GM18507 (cell line): ENCODE measurements around the gene RDH8.
"Not testable (repeated sequence)": the region's sequence is repeated elsewhere in the genome, so short reads cannot be mapped to it uniquely, and the experiment has no call there.

Experiments
- DNase-seq: peaks from one replicate; pipeline ENCODE4 v3.0.0; 2011; ENCODE audit warnings: low read depth; ENCODE audit not compliant: insufficient read length; ENCODE audit errors: extremely low spot score
- FAIRE-seq: peaks from 2 replicates; lab custom pipeline; 2011; peaks lifted over from hg19 to GRCh38; lab: Jason Lieb, UNC

The RDH8 gene

DNA sequence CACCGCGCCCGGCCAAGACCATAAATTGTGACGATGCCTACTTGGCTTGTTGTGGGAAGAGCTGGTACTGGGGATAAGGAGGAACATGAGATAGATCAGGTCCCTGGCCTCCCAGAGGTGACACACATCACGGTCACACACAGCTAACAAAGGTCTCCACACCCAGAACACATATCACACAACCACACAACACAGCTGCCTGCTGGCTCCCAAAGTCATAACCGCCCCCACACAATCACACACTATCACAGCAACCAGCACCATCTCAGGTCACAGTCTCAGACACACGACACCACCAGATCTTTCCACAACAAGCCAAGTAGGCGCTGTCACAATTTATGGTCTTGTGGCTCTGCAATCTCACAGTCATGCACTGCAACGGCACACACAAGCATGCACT lies 8.7 kb upstream of the RDH8 start:
- DNase-seq: no peak
- FAIRE-seq: no peak

DNA sequence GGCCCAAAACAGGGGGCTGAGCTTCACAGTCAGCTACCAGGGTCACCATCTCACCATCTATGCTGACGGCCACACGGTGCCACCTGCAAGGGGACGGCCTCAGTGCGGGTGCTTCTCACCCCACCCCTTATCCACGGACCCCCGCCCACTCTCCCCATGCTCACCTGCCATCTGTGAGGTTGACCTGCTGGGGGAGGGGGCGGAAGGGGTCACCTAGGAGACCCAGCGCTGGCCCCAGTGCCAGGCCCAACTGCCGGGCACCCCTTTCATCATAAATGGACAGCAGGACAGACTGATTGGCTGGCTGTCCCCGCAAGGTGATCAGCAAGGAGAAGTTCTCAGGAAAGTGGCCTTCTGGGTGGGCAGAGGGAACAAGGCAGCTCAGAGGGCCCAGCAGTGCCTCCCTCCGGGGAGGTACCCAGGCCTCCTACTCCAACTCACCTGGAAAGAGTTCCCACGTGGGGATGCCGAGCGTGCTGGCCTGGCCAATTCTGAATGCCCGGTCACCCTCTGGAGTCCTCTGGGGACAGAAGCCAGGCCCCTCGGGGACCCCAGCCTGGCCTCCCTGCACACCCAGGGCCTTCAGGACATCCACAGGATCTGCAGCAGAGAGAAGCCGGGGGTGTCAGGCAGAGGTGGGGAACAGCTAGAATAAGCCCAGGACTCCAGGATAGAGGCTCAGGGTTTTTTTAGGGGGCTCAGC lies 7.5 kb upstream of the RDH8 start:
- DNase-seq (no peak), FAIRE-seq (no peak)

DNA sequence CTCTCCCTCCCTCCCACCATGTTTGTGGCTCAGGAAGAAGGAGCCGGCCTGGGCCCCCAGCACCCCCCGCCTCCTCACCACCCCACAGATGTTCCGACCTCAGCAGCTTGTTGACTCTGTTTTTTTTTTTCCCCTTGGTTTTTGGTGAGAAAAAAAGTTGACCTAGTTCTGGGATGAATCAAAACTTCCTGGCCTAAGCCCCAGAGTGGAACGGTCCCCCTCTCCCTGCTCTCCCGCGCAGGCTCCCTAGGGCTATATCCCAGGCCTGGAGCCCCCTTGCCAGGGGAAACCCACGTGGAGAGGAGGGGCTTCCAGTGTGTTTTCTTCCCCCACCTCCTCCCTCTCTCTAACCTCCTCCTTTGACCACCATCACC lies 7.0 kb upstream of the RDH8 start:
- no peak for FAIRE-seq

DNA sequence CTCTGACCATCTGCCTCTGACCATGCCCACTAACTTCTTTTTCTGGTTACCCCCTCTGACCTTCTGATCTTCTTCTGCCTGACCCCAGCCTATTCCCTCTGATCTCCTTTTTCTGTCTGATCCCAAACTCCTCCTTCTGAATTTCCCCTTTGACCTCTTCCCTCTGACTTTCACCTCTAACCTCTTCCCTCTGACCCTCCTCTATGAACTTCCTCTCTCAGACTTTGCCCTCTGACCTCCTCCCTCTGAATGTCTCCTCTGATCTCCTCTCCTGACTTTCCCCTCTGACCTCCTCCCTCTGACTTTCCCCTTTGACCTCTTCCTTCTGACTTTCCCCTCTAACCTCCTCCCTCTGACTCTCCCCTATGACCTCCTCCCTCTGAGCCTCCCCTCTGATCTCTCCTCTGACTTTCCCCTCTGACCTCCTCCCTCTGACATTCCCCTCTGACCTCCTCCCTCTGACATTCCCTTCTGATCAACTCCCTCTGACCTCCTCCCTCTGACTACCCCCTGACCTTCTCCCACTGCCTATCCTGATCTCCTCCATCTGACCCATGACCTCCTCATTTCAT lies 6.4 kb upstream of the RDH8 start:
- no peak for FAIRE-seq
- no peak for DNase-seq

More for the DNA sequence above, 7.0 kb upstream of the RDH8 start:
- no peak for DNase-seq

DNA sequence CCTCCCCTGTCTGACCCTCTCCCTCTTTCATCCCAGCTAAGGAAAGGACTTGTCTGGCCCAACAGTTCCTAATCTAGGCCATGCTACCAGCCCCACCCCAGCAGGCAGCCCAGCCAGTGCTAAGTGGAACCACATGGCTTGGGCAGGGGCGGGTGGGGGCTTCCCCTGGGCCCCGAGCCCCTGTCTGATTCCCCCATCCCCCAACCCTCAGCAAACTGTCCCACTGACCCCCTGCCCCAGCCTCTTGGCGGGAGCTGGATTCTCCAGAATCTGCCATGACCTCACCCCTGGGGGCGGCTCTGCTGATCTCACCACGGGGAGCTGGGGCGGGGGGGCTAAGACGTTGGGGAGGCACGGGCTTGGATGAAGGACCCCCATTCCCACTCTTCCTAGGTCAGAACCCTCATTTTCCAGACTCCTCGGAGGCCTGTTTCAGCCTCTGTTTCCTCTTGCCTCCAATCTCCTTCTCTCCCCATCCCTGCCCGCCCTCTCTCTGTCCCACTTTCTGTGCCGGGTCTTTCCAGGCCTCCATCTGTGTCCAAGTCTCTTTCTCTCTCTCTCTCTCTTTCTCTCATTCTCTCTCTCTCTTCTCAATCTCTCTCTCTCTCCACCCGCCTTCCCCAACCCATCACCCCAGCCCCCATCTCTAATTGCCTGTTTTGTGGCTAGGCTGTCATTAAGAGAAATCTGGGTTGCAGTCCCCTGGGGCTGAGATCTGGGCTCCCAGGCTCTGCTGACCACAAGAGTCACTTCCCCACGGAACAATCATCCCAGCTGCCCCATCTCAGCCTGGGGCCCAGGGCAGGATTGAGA lies 5.7 kb upstream of the RDH8 start:
- DNase-seq (no peak), FAIRE-seq (no peak)

DNA sequence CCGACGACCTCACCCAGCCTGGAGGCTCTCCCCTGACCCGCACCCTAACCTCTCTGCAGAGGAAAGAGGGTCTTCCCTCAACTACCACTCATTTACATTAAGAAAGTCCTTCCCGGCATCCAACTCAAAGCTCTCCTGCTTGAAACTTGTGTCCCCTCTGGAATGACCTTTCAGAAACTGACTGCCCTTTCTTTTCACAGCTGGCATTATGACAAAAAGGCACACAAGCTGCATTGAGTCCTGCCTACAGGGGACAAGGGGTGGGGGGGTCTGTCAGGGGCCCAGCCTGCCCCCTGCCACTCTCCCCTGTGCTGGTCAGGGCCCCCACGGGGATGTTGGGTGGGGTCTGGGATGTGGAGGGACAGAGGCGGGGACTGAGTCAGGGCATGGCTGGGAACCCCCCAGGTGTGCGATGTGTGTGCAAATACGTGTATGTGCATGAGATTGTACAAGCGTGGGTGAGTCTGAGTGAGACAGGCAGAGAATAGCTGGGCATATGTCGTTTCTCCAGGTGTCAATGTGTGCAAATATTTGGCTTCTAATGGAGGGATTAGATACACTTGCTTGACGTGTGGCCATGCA lies 5.0 kb upstream of the RDH8 start:
- no peak for FAIRE-seq
- no peak for DNase-seq

DNA sequence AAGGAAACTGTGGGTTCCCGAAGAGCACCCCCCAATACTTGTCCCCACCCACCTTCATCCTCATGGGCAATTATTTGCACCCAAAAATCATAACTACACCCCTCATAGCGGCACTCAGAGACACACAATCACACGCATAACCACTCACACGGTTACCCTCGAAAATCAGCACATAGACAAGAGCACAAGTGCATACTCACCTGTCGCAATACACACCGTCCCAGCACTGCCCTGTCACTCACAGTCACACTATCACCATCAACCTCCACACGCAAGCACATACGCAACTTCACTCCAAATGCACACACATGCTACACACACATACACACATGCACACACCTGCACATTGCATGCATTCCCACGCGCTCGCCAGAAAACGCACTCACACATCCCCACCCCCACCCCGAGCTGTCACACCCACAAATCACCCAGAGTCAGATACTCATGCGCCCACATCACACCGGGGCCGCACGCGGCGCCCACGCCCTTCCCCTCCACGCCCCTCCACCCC lies 3.5 kb upstream of the RDH8 start:
- FAIRE-seq (no peak), DNase-seq (no peak)

DNA sequence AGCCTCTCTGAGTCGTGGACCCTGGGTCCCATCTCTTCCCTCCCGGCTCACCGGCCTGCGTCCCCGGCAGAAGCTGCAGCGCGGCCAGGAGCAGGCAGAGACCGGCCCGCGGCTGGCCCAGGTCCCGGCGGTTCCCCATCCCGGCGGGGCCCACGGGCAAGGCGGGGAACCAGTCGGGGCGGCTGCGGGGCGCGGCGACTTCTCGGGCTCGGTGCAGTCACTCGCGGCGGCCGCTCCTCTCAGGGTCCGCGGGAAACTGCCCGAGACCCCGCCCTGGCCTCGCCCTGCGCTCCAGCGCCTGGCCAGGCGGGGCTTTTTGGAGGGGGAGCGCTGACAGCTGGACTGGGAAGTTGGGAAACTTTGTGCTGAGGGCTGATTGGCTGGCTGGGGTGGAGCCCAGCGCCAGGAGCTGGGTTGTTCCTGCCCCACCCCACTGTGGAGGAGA lies 3.0 kb upstream of the RDH8 start, which contains the start of gene COL5A3:
COL5A3 (minus strand) TSS at position 258 of the 445 bp plus-strand sequence; CDS start at position 139, 119 bp downstream.
- DNase-seq (no peak), FAIRE-seq (no peak)

DNA sequence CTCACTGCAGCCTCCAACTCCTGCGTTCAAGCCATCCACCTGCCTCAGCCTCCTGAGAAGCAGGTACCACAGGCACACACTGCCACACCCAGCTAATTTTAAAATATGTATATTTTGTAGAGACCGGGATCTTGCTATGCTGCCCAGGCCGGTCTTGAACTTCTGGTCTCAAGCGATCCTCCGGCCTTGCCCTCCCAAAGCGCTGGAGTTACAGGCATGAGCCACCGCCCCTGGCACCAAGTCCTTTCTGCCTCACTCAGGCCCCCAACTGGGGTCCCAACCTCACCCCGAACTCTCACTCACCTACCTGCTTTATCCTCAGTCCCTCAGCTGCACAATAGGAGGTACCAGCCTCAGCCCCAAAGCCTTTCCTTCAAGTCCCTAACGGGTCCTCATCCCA lies 2.3 kb upstream of the RDH8 start:
- no peak for FAIRE-seq
- no peak for DNase-seq

DNA sequence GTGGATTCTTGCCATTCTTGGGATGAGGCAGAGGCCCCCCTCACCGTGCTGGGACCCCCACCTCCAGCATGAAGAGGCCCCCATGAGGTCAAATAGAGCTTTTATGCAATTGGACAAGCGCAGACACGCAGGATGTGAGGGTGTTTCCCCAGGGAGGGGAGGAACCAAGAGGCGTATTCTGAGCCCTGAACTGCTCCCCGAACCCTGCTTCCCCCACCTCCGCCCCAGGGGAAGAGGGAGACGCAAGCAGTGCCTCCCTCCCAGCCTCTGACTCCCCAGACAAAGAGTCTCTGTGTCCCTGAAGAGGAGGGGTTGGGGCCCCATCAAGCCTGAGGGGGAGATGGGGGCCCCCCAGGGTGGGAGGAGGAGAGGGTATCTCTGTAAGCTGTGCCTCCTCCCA lies 1.3 kb upstream of the RDH8 start:
- DNase-seq (no peak), FAIRE-seq (no peak)

DNA sequence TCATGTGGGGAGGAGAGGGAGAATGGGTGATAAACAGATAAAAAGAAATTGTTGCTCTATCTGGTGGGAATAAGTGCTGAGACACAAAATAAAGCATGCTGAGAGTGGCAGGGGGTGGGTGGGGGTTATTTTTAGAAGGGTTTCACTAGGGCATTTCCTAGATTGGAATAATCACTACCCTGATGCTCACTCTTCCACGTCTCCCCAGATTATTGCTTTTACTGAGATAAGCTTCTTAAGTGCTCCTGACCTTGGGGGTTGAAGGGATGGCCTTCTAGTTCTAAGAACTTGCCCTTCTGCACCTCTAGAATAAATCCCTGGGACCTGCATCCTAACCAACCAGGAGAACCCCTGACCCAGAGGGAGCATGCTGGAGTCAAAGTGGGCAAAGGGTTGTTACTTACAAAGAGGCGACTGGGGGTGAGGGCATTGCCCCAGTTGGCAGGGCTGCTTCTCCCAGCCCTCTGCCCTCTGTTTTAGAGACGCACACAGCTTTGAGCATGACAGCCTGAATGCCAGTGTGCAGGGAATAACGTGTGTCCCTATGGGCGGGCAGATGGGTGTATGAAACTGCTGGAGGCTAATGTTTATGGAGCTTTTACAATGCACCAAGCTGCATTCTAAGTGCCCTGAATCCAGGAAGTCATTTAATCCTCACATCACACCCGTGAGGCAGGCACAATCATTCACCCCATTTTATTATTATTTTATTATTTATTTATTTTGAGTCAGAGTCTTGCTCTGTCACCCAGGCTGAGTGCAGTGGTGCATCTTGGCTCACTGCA lies 743 bp downstream of the RDH8 start:
- DNase-seq: no peak

DNA sequence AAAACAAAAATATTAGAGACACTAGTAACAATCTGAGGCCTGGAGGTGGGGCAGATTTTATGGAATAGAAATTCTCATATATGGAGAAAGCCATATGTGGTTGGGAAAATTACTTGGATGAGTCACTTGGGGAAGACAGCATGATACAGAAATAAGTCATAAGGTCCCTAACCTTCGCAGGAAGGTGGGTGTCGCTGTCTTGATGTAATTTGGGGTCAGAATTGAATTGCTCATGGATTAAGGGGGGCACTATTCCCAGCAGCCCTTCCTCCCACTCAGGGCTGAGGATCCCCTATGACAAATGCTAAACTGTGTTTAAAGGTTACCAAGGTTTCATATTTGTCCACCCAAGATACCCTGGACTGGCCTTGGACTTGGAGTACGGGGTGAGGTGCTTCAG lies 5.0 kb downstream of the RDH8 start:
- FAIRE-seq (no peak), DNase-seq (no peak)

More for the DNA sequence above, 743 bp downstream of the RDH8 start:
- no peak for FAIRE-seq

DNA sequence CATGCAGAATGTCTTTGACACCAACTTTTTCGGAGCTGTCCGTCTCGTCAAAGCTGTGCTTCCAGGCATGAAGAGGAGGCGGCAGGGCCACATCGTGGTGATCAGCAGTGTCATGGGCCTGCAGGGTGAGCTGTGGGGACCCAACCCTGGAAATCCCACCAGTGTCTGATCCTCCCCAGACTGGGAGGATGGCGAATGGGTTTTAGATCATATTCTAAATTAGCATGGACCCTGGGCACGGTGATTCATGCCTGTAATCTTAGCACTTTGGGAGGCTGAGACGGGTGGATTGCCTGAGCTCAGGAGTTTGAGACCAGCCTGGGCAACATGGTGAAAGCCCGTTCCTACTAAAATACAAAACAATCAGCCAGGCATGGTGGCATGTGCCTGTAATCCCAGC lies 5.5 kb downstream of the RDH8 start:
- FAIRE-seq: no peak

DNA sequence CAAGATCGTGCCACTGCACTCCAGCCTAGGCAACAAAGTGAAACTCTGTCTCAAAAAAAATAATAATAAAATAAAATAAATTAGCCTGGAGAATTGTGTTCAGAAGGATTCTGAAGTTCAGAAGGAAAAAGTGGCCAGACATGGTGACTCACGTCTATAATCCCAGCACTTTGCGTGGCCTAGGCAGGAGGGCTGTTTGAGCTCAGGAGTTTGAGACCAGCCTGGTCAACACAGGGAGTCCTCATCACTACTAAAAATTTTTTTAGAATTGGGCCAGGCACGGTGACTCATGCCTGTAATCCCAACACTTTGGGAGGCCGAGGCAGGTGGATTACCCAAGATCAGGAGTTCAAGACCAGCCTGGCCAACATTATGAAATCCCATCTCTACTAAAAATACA lies 6.0 kb downstream of the RDH8 start:
- no peak for FAIRE-seq
- DNase-seq: no peak

More for the DNA sequence above, 5.5 kb downstream of the RDH8 start:
- no peak for DNase-seq

DNA sequence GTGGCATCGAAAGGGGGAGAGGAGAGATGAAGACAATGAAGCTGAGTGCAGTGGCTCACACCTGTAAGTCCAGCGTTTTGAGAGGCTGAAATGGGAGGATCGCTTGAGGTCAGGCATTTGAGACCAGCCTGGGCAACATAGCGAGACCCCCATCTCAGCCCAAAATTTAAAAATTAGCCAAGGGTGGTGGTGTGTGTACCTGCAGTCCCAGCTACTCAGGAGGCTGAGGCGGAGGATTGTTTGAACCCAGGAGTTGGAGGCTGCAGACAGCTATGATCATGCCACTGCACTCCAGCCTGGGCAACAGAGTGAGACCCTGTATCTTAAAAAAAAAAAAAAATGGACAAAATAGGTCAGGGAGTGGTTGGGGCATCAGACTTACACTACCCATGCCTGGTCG lies 7.6 kb downstream of the RDH8 start:
- no peak for FAIRE-seq
- DNase-seq: no peak

DNA sequence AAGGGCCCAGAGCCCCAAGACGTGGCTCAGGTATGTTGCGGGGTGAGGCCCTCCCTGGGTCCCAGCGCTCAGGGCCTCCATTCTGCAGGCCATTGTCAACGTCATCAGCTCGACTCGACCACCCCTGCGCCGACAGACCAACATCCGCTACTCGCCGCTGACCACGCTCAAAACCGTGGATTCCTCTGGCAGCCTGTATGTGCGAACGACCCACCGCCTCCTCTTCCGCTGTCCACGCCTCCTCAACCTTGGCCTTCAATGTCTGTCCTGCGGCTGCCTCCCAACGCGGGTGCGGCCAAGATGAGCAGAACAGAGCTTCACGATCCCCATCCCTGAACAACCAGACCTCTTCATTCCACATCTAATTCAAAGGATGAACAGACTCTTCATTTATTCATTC lies 8.2 kb downstream of the RDH8 start:
- no peak for FAIRE-seq
- no peak for DNase-seq

DNA sequence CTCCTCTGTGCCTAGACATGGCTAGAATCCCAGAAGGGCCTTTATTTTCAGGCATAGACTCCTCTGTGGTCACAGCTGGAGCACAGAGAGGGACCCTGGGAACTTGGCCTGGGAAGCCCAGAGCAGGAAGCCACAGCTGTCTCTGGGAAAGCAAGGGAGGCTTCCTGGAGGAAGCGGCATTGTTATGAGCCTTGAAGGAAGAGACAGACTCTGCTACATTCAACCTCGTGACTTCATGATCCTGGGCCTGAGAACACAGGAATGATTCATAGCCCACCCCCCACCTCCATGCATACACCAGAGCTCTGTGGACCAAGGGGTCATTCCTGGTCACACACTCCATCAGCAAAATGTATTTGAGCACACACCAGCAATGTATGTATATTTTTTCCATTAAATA lies 8.6 kb downstream of the RDH8 start:
- no peak for DNase-seq
- FAIRE-seq: no peak

DNA sequence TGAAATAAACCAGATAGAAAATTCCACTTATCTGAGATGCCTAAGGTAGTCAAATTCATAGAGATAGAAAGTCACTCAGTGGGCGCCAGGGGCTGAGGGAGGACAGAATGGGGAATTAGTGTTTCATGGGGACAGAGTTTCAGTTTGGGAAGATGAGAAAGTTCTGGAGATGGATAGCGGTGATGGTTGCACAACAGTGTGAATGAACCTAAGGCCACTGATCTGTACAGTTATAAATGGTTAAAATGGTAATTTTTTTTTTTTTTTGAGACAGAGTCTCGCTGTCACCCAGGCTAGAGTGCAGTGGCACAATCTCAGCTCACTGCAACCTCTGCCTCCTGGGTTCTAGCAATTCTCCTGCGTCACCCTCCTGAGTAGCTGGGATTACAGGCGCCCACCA lies 9.8 kb downstream of the RDH8 start:
- not testable (repeated sequence) for FAIRE-seq, DNase-seq

DNA sequence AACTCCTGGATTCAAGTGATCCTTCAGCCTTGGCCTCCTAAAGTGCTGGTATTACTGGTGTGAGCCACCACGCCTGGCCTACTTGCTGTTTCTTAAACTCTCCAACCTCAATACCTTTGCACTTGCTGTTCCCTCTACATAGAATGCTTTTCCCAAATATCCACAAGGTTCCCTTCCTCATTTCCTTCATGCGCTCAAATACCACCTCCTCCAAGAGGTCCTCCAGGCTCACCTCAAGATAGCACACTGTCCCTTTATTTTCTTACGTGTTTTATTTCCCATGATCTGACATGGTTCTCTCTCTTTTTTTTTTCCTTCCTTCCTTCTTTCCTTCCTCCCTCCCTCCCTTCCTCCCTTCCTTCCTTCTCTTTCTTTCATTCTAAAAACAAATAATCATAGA lies 13.5 kb downstream of the RDH8 start:
- FAIRE-seq (no peak), DNase-seq (no peak)
